GDM1 (cell line): ENCODE measurements around the gene ADAMTS14.
A peak's percentile ranks its signal among the peaks of the same experiment; 100 is the strongest.
"Not testable (repeated sequence)": the region's sequence is repeated elsewhere in the genome, so short reads cannot be mapped to it uniquely, and the experiment has no call there.

Source experiments
- DNase-seq: peaks from one replicate; lab custom pipeline; 2025; lab: John Stamatoyannopoulos, UW

The ADAMTS14 gene

GRCh38 chr10:70753841-70754621, 81.7 kb downstream of the ADAMTS14 start:
- no peak for DNase-seq

- DNase-seq, result no peak
These were observed 84.5 kb downstream of the ADAMTS14 start for GRCh38 chr10:70756700-70757360.

- no peak for DNase-seq
These were observed 85.5 kb downstream of the ADAMTS14 start for GRCh38 chr10:70757856-70758255.

- DNase-seq, result peak; percentile 51
These were observed 86.6 kb downstream of the ADAMTS14 start for GRCh38 chr10:70758757-70759514.

GRCh38 chr10:70759781-70760180, 87.5 kb downstream of the ADAMTS14 start:
- DNase-seq, result no peak

- DNase-seq, result no peak
These were observed 88.0 kb downstream of the ADAMTS14 start for GRCh38 chr10:70760271-70760787.

GRCh38 chr10:70761031-70761601, 88.8 kb downstream of the ADAMTS14 start:
- no peak for DNase-seq

- no peak for DNase-seq
These were observed 89.5 kb downstream of the ADAMTS14 start for GRCh38 chr10:70761727-70762350.

GRCh38 chr10:70762441-70763175, 90.3 kb downstream of the ADAMTS14 start:
- no peak for DNase-seq

- no peak for DNase-seq
These were observed 91.3 kb downstream of the ADAMTS14 start for GRCh38 chr10:70763567-70763966.

GRCh38 chr10:70765794-70766594, 93.7 kb downstream of the ADAMTS14 start:
- no peak for DNase-seq

- DNase-seq, result not testable (repeated sequence)
These were observed 95.8 kb downstream of the ADAMTS14 start for GRCh38 chr10:70768026-70768685.

GRCh38 chr10:70769121-70769520, 96.8 kb downstream of the ADAMTS14 start:
- no peak for DNase-seq

- no peak for DNase-seq
These were observed 97.7 kb downstream of the ADAMTS14 start for GRCh38 chr10:70770001-70770400.

GRCh38 chr10:70770516-70770915, 98.2 kb downstream of the ADAMTS14 start:
- DNase-seq, result not testable (repeated sequence)

GRCh38 chr10:70771311-70772194, 99.2 kb downstream of the ADAMTS14 start:
- DNase-seq, result no peak

GRCh38 chr10:70772627-70773026, 100.3 kb downstream of the ADAMTS14 start:
- DNase-seq, result no peak

- no peak for DNase-seq
These were observed 101.2 kb downstream of the ADAMTS14 start for GRCh38 chr10:70773461-70773860.
